Vagina (tissue), 2 donors: ENCODE results near the gene MAD1L1. TPM values are rescaled to one million over a fixed set of nuclear protein-coding genes. Genes with fewer than 3 reads are reported as not detected.

ENCODE experiments used
- DNase-seq, 2 donors: peaks; one replicate each; pipeline ENCODE4 v3.0.0-alpha.2; 2017; ENCODE audit errors: extremely low spot score in 2 of 2
- H3K27ac ChIP-seq: fragments of 200-600 bp; sonication (generic); one replicate; pipeline ENCODE4 v1.5.1; 2019
- H3K27me3 ChIP-seq: fragments of 200-600 bp; sonication (generic); one replicate; pipeline ENCODE4 v1.5.1; 2019
- H3K36me3 ChIP-seq, 2 donors: fragments of 200-600 bp; sonication (generic); one replicate each; pipeline ENCODE4 v1.5.1; 2017 to 2019
- H3K4me1 ChIP-seq: fragments of 200-600 bp; sonication (generic); one replicate; pipeline ENCODE4 v1.5.1; 2019
- H3K4me3 ChIP-seq, 2 donors: fragments of 200-600 bp; sonication (generic); 1 replicate in 1 of 2; 2 replicates in 1 of 2; pipeline ENCODE4 v1.5.1; 2016 to 2019
- H3K9me3 ChIP-seq: fragments of 200-600 bp; sonication (generic); one replicate; pipeline ENCODE4 v1.5.1; 2019
- CTCF ChIP-seq, 3 experiments: fragments of 450-650 bp in 2 of 3; fragments of 200-600 bp in 1 of 3; sonication (generic) in 1 of 3; IDR thresholded peaks; one replicate each; pipeline ENCODE4 v1.5.1; 2017 to 2019; ENCODE audit warnings: antibody characterized with exemption in 3 of 3, mild to moderate bottlenecking in 2 of 3, moderate library complexity in 2 of 3
- POLR2A ChIP-seq, 2 donors: fragments of 450-650 bp; IDR thresholded peaks; one replicate each; pipeline ENCODE4 v1.6.1; 2017; ENCODE audit warnings: antibody characterized with exemption in 2 of 2, mild to moderate bottlenecking in 2 of 2, moderate library complexity in 2 of 2
- POLR2AphosphoS5 ChIP-seq, 2 donors: sonication (generic); formaldehyde crosslinking; IDR thresholded peaks; one replicate each; pipeline ENCODE4 v1.9.0; 2017; ENCODE audit warnings: antibody characterized with exemption in 2 of 2, mild to moderate bottlenecking in 2 of 2, low read depth in 1 of 2; ENCODE audit not compliant: insufficient read depth in 1 of 2
- intact Hi-C: fragments of 100-400 bp; cut with DNase I; formaldehyde crosslinking; loops from one replicate; pipeline ENCODE4 v1.15.1; 2023
- total RNA-seq: library from RNA; depleted of rRNA; stranded (reverse); fragments of >200 nt; gene quantifications from one replicate; pipeline ENCODE4 v1.2.3, GENCODE V29; 2016

MAD1L1 gene
- total RNA-seq, 1 donor from 2014 or later = 62.4 TPM

GRCh38 chr7:2003451-2003930 lies 229.3 kb downstream of the MAD1L1 start:
- Histone ChIP-seq H3K27me3 (no peaks in the 10 kb centered on the region), H3K27ac (no peak overlapping the region), H3K36me3 (no peaks in the 10 kb centered on the region), H3K9me3 (no peaks in the 10 kb centered on the region), H3K4me1 (no peaks in the 10 kb centered on the region), H3K4me3 (no peak overlapping the region)
- TF ChIP-seq POLR2AphosphoS5 (IDR thresholded peaks at IDR 0.05; ENCODE audit: insufficient read depth in 1 of 2, low read depth in 1 of 2) = no peak
- TF ChIP-seq POLR2A (IDR thresholded peaks at IDR 0.05) = no peak
- TF ChIP-seq CTCF (IDR thresholded peaks at IDR 0.05) = no peak
- DNase-seq = no peak
- intact Hi-C loops = no loop called here

GRCh38 chr7:2002561-2003450 lies 229.9 kb downstream of the MAD1L1 start:
- H3K36me3 ChIP-seq = no peaks in the 10 kb centered on the region
- no peaks in the 10 kb centered on the region for H3K4me1 ChIP-seq
- no peak overlapping the region for H3K4me3 ChIP-seq
- no peaks in the 10 kb centered on the region for H3K27me3 ChIP-seq
- intact Hi-C loops = no loop called here
- no peak overlapping the region for H3K27ac ChIP-seq
- TF ChIP-seq POLR2AphosphoS5 (IDR thresholded peaks at IDR 0.05; ENCODE audit: insufficient read depth in 1 of 2, low read depth in 1 of 2) (no peak), POLR2A (IDR thresholded peaks at IDR 0.05) (no peak), CTCF (IDR thresholded peaks at IDR 0.05) (no peak)
- no peaks in the 10 kb centered on the region for H3K9me3 ChIP-seq
- DNase-seq = no peak

- Histone ChIP-seq H3K4me1 (no peaks in the 10 kb centered on the region), H3K9me3 (no peaks in the 10 kb centered on the region), H3K27ac (no peak overlapping the region), H3K36me3 (no peaks in the 10 kb centered on the region), H3K4me3 (no peak overlapping the region), H3K27me3 (no peaks in the 10 kb centered on the region)
- intact Hi-C loops = no loop called here
- no peak for DNase-seq
- TF ChIP-seq POLR2AphosphoS5 (IDR thresholded peaks at IDR 0.05; ENCODE audit: insufficient read depth in 1 of 2, low read depth in 1 of 2) = no peak
- no peak for TF ChIP-seq POLR2A (IDR thresholded peaks at IDR 0.05)
- no peak for TF ChIP-seq CTCF (IDR thresholded peaks at IDR 0.05)
Measured at GRCh38 chr7:2001601-2002442, 230.9 kb downstream of the MAD1L1 start.

GRCh38 chr7:2000746-2001321 lies 231.9 kb downstream of the MAD1L1 start:
- Histone ChIP-seq H3K27ac (no peak overlapping the region), H3K27me3 (no peaks in the 10 kb centered on the region), H3K9me3 (no peaks in the 10 kb centered on the region), H3K4me1 (no peaks in the 10 kb centered on the region), H3K36me3 (no peaks in the 10 kb centered on the region), H3K4me3 (no peak overlapping the region)
- DNase-seq = no peak
- TF ChIP-seq POLR2AphosphoS5 (IDR thresholded peaks at IDR 0.05; ENCODE audit: insufficient read depth in 1 of 2, low read depth in 1 of 2) (no peak), POLR2A (IDR thresholded peaks at IDR 0.05) (no peak), CTCF (IDR thresholded peaks at IDR 0.05) (no peak)
- intact Hi-C loops = no loop called here
